HG03457 (cell line): ENCODE results near the gene FAM72B.
"Not testable (repeated sequence)": the region's sequence is repeated elsewhere in the genome, so short reads cannot be mapped to it uniquely, and the experiment has no call there.

ENCODE experiments used
- ATAC-seq: cut with Tn5 transposase; IDR thresholded peaks from one replicate; pipeline ENCODE4 v1.9.1; 2021; ENCODE audit warnings: moderate number of reproducible peaks; ENCODE audit not compliant: unreplicated experiment

The FAM72B gene

GRCh38 chr1:121156958-121157603 lies 27.1 kb downstream of the FAM72B start:
- not testable (repeated sequence) for ATAC-seq

DNA sequence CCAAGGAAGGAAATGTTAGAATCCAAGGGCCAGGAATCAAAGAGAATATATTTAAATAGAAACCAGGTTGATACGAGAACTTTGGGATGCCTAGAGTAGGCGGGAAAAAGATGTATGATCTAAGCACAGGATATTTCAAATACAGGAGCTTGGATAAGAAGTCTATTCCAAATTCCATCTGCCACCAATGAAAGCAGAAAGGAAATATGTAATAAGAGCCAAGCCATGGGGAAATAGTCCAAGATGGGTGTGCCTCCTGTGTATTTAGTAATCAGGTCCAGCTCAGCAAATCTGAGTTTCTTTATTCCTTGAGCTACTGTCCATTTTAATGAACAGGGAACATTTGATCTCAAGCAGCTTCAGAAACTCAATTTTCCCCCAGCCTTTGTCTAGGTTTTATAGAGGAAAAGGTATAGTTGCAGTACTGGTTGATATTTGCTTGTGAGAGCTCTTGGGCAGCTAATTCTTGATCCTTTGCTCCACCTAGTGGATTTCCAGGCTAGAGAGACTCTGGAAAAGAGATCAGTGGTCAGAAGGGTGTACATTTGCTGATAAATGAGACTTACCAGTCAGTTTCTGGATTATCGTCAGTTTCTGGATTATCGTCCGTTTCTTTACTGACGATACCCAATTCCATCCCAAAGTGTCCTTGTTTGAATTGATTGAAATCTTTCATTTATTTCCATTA lies 28.3 kb downstream of the FAM72B start:
- ATAC-seq: not testable (repeated sequence)

DNA sequence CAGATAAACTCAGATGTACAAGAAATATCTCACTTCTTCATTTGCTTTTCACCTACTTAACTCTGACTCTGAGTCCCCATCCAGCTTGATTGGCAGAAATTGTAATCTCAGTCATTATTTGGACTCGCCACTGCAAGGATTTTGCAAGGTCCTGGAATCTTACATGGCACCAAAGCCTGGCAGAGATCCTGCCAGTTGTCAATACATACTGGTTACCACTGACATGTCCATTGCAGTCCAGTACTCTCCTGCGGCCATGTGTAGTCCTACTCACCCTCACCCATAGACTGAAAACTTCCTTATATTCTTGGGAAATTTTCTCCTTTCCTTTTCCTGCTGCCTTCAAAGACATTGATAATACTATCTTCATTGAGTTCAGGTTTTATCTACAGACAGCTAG lies 29.3 kb downstream of the FAM72B start:
- not testable (repeated sequence) for ATAC-seq

GRCh38 chr1:121152788-121153187 lies 31.4 kb downstream of the FAM72B start:
- not testable (repeated sequence) for ATAC-seq

GRCh38 chr1:121151294-121151693 lies 32.8 kb downstream of the FAM72B start:
- not testable (repeated sequence) for ATAC-seq

DNA sequence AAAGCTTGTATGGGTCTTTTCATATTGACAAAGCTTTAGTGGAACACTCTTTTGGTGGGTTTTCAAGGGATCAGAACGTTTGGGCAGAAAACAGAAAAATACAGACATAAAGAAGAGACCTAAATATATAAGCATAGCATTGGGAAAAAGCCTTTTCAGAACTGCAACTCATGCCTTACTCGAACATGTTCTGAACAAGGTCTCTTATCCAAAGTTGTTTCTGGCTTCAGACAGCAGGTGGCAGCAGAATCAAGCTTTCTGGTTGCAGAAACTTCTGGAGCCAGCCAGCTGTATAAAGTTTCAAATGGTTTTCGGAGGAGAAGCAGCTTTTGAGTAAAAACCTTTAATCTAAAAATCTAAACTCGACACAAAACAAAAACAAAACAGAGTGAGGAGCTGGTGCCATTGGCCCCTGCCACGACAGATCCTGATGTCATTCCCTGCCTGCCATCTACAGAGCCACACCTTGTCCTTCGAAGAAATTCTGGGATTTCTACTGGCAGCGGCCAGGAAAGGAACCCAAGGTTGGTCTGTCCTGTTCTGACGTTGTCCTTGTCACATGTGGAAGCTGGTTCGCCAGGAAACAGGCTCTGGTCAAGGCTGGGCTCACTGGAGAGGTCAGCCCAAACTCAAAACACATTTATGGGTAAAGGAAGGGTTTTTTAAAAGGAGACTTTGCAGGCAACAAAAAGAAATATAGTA lies 35.5 kb downstream of the FAM72B start:
- not testable (repeated sequence) for ATAC-seq

GRCh38 chr1:121140393-121140792 lies 43.7 kb downstream of the FAM72B start:
- not testable (repeated sequence) for ATAC-seq

DNA sequence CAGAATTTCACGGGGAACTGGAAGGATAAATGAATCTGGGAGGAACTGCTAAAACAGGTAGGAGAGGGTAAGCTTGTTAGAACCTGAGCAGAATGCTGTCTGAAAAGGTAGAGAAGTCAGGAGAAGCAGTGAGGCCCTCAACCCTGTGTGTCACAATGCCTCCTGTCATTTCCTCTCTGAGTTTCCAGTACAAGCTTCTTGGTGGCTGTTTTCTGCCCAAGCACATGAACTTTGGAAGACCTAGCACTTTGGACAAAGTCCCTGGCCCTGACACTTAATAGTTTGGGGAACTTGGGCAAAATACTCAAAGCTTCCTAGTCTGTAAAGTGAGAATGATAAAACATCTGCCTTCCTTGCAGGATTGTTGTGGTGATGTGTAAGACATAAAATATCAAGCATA lies 52.6 kb downstream of the FAM72B start:
- ATAC-seq: not testable (repeated sequence)

DNA sequence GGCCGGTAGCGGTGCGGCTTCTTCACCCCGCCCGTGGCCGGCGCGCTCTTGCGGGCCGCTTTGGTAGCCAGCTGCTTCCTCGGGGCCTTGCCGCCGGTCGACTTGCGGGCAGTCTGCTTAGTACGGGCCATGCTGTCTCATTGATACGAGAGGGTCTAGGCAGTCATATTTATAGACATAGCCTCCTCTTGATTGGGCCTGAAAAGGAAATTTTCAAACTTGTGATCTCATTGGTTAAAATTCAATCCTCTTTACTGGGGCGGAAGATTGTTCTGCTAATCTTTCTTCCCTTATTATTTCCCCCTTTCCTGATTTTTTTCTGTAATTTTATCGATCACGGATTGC lies 65.7 kb downstream of the FAM72B start:
- ATAC-seq: not testable (repeated sequence)
